Dermis microvascular lymphatic vessel endothelial cell (primary cell): ENCODE results near the gene LRP1. TPM values are rescaled to one million over a fixed set of nuclear protein-coding genes. Genes with fewer than 3 reads are reported as not detected.

Experiments
- DNase-seq, 2 donors: peaks; one replicate each; pipeline versions ENCODE4 v3.0.0 to v3.0.0-alpha.2; 2010; ENCODE audit warnings: low read depth in 2 of 2
- total RNA-seq: library from RNA; depleted of rRNA; stranded (reverse); fragments of >200 nt; gene quantifications from 2 replicates; pipeline ENCODE4 v1.2.1, GENCODE V29; 2014

Gene LRP1
- total RNA-seq, result 0.26 and 0.76 TPM in 2 replicates

GRCh38 chr12:57127726-57128518 lies at the start of gene LRP1:
TSS of gene LRP1 (plus strand) at chr12:57128483. CDS start at chr12:57128965, 482 bp downstream.
- peak in 1 of 2 donors; percentile 64 for DNase-seq

- DNase-seq, result peak; percentile 100
Observed at GRCh38 chr12:57078519-57079404, 49.5 kb upstream of the LRP1 start, which contains the start of gene NEMP1. TSS of gene NEMP1 (minus strand) at chr12:57078791. CDS start at chr12:57078745, 46 bp downstream.

GRCh38 chr12:57079821-57080220 lies 48.5 kb upstream of the LRP1 start:
- no peak for DNase-seq

GRCh38 chr12:57080855-57081254 lies 47.4 kb upstream of the LRP1 start:
- DNase-seq, result no peak

- DNase-seq, result no peak
Observed at GRCh38 chr12:57085999-57086492, 42.2 kb upstream of the LRP1 start.

- DNase-seq, result peak in 1 of 2 donors; percentile 80
Observed at GRCh38 chr12:57086493-57087009, 41.7 kb upstream of the LRP1 start.

GRCh38 chr12:57087010-57087690 lies 41.1 kb upstream of the LRP1 start:
- DNase-seq, result peak in 1 of 2 donors; percentile 82

- DNase-seq, result peak in 1 of 2 donors; percentile 88
Observed at GRCh38 chr12:57087691-57088353, 40.5 kb upstream of the LRP1 start.

- peak; percentile 89 to 95 for DNase-seq
Observed at GRCh38 chr12:57088354-57089270, 39.7 kb upstream of the LRP1 start, which contains the start of gene NAB2. TSS of gene NAB2 (plus strand) at chr12:57089114. CDS start at chr12:57089272, 158 bp downstream.

- DNase-seq, result peak in 1 of 2 donors; percentile 70
Observed at GRCh38 chr12:57089271-57090245, 38.7 kb upstream of the LRP1 start.

- no peak for DNase-seq
Observed at GRCh38 chr12:57090490-57090889, 37.8 kb upstream of the LRP1 start.

- DNase-seq, result no peak
Observed at GRCh38 chr12:57090924-57091637, 37.2 kb upstream of the LRP1 start.

- DNase-seq, result no peak
Observed at GRCh38 chr12:57091638-57092528, 36.4 kb upstream of the LRP1 start.

GRCh38 chr12:57092529-57092862 lies 35.8 kb upstream of the LRP1 start:
- no peak for DNase-seq

- DNase-seq, result no peak
Observed at GRCh38 chr12:57092876-57093414, 35.3 kb upstream of the LRP1 start.
